ENCODE measurements around the gene P3H4.
"Not testable (repeated sequence)": the region's sequence is repeated elsewhere in the genome, so short reads cannot be mapped to it uniquely, and the experiment has no call there.

Gene P3H4
- 4.1 reads per million, percentile 16 among the genes with 10 or more reads in this experiment for total RNA-seq

- DNase-seq: peak; percentile 60
Measured at GRCh38 chr17:41811549-41812380, at the start of gene P3H4. Gene P3H4, minus strand, starts transcription at chr17:41811949. Its CDS starts 34 bp downstream, at chr17:41811915.

GRCh38 chr17:41860254-41860931 is 48.6 kb upstream of the P3H4 start:
- no peak for DNase-seq

- not testable (repeated sequence) for DNase-seq
Measured at GRCh38 chr17:41851382-41851781, 39.6 kb upstream of the P3H4 start.

- DNase-seq: no peak
Measured at GRCh38 chr17:41849251-41849990, 37.7 kb upstream of the P3H4 start.

- no peak for DNase-seq
Measured at GRCh38 chr17:41848788-41849187, 37.0 kb upstream of the P3H4 start.

GRCh38 chr17:41844971-41845370 is 33.2 kb upstream of the P3H4 start:
- no peak for DNase-seq

- DNase-seq: not testable (repeated sequence)
Measured at GRCh38 chr17:41840781-41841180, 29.0 kb upstream of the P3H4 start.

- not testable (repeated sequence) for DNase-seq
Measured at GRCh38 chr17:41839448-41839847, 27.7 kb upstream of the P3H4 start.

- DNase-seq: no peak
Measured at GRCh38 chr17:41837761-41838538, 26.2 kb upstream of the P3H4 start, which contains the start of gene KLHL10. Gene KLHL10, plus strand, starts transcription at chr17:41837825. Its CDS starts 108 bp downstream, at chr17:41837933.

GRCh38 chr17:41836550-41837196 is 24.9 kb upstream of the P3H4 start:
- DNase-seq: no peak

- peak; percentile 29 for DNase-seq
Measured at GRCh38 chr17:41835800-41836549, 24.2 kb upstream of the P3H4 start, which contains the start of gene NT5C3B. Gene NT5C3B, minus strand, starts transcription at chr17:41836232. Its CDS starts 39 bp downstream, at chr17:41836193.

- DNase-seq: no peak
Measured at GRCh38 chr17:41835214-41835799, 23.6 kb upstream of the P3H4 start.

GRCh38 chr17:41829961-41830360 is 18.2 kb upstream of the P3H4 start:
- DNase-seq: not testable (repeated sequence)

GRCh38 chr17:41825175-41825845 is 13.6 kb upstream of the P3H4 start:
- no peak for DNase-seq

GRCh38 chr17:41824086-41824485 is 12.3 kb upstream of the P3H4 start:
- no peak for DNase-seq

GRCh38 chr17:41823580-41823979 is 11.8 kb upstream of the P3H4 start:
- DNase-seq: no peak

- DNase-seq: no peak
Measured at GRCh38 chr17:41823141-41823524, 11.4 kb upstream of the P3H4 start.

GRCh38 chr17:41822216-41823140 is 10.7 kb upstream of the P3H4 start:
- DNase-seq: no peak

GRCh38 chr17:41821776-41822175 is 10.0 kb upstream of the P3H4 start:
- DNase-seq: no peak

All from effector CD4-positive, alpha-beta T cell (primary cell).